Measurements from ENCODE around the gene PHACTR3.

DNA sequence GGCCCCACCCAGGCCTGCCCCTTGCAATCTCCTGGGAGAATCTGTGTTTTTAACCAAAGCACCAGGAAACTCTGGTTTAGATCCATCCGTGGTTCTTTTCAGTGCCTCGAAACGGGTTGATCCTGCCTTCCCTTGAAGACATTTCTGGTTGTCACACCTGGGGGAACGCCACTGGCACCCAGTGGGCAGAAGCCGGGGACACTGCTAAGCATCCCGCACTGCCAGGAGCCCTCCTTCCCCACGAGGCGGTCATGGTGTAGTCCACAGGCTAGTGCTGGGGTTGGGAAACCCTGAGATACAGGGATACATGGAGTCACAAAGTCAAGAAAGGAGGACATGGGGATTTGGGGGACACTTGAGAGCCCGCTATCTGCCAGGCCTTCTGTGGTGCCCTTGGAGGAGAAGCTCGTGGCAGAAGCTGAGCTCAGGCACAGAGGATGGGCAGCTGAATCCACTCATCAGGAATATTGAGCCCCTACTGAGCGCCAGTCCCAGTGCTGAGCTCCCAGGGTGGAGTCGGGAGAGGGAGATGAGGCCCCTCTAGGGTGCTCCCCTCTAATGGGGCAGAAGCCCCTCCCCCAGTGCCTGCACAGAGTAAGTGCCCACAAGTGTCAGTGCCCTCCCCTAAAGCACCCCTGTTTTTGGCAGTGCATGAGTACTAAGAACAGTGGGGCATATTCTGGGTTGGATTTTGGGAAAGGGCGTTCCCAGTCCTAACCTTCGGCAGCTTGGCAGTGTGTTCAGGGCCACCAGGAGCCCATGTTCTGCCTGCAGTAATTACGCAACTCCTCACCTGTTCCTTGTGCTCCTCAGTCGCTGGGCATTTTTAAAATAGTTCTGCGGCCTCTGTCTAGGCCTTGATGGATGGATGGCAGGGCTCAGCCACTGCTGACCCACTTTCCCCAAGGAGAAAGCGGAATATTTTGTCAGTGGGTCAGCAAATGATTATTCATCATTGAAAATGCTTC lies 25.6 kb upstream of the PHACTR3 start:
- TF ChIP-seq, protein P1, sequence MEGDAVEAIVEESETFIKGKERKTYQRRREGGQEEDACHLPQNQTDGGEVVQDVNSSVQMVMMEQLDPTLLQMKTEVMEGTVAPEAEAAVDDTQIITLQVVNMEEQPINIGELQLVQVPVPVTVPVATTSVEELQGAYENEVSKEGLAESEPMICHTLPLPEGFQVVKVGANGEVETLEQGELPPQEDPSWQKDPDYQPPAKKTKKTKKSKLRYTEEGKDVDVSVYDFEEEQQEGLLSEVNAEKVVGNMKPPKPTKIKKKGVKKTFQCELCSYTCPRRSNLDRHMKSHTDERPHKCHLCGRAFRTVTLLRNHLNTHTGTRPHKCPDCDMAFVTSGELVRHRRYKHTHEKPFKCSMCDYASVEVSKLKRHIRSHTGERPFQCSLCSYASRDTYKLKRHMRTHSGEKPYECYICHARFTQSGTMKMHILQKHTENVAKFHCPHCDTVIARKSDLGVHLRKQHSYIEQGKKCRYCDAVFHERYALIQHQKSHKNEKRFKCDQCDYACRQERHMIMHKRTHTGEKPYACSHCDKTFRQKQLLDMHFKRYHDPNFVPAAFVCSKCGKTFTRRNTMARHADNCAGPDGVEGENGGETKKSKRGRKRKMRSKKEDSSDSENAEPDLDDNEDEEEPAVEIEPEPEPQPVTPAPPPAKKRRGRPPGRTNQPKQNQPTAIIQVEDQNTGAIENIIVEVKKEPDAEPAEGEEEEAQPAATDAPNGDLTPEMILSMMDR (conservative IDR thresholded peaks at IDR 0.05 in 1 of 2, IDR thresholded peaks at IDR 0.05 in 1 of 2; ENCODE audit: low read depth in 1 of 2, low read length in 2 of 2), result no peak
- TF ChIP-seq EZH2 (IDR thresholded peaks at IDR 0.05; ENCODE audit: low read length, missing control alignments), result no peak
